HG02884 (cell line): Measurements from ENCODE around the gene ZNF775.

ENCODE experiments used
- ATAC-seq: cut with Tn5 transposase; IDR thresholded peaks from one replicate; pipeline ENCODE4 v1.9.1; 2021; ENCODE audit warnings: mild to moderate bottlenecking, moderate library complexity; ENCODE audit not compliant: unreplicated experiment

The ZNF775 gene

GRCh38 chr7:150378853-150379440 is at the start of gene ZNF775:
Gene ZNF775, plus strand, starts transcription at chr7:150379330. Its CDS starts 9,141 bp downstream, at chr7:150388471.
- ATAC-seq = peak; percentile 72

DNA sequence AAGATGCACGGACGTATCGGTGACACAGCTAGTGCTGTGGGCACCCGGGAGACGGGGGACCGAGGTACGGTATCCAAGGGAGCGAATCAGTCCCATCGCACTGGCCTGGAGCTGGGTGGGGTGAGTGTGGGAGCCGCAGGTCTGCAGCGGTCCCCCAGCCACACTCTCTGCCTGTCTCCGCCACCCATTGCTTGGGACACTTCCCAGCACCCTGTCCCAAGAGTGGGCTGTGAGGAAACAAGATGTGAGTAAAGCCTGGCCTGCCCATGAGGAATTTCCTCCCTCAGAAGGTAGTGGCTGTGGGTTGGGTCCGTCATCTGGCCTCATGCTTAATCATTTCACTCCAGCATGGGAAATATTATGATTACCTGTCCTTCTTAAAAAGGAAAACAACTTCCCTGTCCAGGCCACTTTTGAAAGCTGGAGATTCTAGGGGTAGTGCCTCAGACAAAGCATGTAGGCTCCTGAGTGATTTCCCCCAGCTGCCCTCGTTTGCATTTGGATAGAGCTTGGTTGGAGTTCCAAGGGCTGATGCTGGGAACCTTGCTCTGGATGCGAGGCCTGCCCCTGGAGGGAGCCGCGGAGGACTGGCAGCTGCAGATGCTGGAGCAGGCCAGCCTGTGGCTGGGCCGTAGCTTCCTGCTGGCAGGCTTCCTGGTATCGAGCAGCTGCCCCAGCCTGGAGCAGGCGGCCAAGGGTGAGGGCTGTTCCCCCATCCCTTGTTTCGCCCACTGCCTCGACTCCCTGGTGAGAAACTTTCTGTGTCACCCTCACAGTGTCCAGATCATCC is 49.6 kb upstream of the ZNF775 start:
- no peak for ATAC-seq

- ATAC-seq = no peak
These were observed 48.8 kb upstream of the ZNF775 start for GRCh38 chr7:150330211-150330885.

DNA sequence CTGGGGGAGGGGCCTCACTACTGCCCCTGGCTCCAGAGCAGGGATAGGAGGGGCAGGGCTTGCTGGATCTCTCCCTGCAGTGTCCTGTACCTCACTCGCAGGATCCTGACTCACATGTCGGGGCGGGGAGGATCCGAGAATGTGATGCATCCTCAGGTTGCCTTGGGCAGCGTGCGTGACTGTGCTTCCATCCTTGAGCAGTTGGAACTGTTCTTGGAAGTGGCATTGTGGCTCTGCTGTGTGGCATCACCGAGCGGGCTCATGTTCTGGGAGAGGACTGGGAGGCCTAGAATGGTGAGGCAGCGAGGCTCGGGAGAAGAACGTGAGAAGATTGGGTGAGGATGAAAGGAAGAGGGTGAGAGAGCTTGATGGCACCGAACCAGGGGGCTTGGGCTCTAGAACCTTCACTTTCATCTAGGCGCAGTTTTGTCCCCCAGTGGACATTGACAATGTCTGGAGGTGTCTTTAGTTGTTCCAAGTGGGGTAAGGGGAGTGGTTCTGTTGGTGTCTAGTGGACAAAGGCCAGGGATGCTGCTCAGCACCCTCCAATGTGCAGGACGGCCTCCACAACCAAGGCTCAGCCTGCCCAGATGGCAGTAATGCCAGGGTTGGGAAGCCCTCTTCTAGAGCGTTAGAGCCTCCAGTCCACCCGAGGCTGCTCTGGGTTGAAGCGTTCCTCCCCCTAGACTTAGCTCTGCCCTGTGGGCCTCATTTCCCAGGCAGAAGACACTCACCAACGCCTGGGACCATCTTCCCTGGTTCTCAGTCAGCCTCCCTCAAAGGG is 46.1 kb upstream of the ZNF775 start:
- ATAC-seq = no peak

GRCh38 chr7:150333659-150334058 is 45.5 kb upstream of the ZNF775 start:
- no peak for ATAC-seq

GRCh38 chr7:150334108-150334507 is 45.0 kb upstream of the ZNF775 start:
- ATAC-seq = no peak

GRCh38 chr7:150335108-150335773 is 43.9 kb upstream of the ZNF775 start:
- ATAC-seq = no peak

GRCh38 chr7:150335774-150336112 is 43.4 kb upstream of the ZNF775 start:
- no peak for ATAC-seq

- ATAC-seq = no peak
These were observed 42.4 kb upstream of the ZNF775 start for GRCh38 chr7:150336746-150337145.

DNA sequence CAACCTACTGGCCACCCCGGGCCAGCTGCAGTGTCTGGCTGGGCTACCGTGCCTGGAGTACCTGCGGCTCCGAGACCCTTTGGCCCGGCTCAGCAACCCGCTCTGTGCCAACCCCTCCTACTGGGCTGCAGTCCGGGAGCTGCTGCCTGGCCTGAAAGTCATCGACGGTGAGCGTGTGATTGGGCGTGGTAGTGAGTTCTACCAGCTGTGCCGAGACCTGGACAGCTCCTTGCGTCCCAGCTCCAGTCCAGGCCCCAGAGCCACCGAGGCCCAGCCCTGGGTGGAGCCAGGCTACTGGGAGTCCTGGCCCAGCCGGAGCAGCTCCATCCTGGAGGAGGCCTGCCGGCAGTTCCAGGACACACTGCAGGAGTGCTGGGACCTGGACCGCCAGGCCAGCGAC is 42.0 kb upstream of the ZNF775 start:
- ATAC-seq = no peak

DNA sequence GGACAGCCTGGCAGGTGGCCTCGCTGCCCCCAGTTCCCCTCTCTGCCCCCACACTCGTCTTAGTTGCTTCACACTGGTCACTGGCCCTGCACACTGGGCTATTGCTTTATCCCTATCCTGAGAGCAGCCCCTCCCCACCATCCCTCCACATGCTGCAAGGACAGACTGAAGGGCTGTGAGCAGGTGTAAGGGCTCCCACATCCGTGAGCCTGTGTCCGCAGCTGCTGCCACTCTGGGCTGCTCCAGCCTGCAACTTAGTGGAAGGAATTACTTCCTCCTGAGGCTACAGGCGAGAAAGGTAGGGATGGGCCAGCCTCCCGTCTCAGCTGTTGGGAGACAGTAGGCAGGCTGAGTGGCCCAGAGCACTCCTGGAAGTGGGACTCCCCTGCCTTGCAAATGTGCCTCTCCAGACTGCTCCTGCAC is 41.5 kb upstream of the ZNF775 start:
- ATAC-seq = no peak

GRCh38 chr7:150338166-150338829 is 40.8 kb upstream of the ZNF775 start:
- no peak for ATAC-seq

- ATAC-seq = no peak
These were observed 39.7 kb upstream of the ZNF775 start for GRCh38 chr7:150339409-150339809.

GRCh38 chr7:150340024-150340749 is 38.9 kb upstream of the ZNF775 start:
- ATAC-seq = peak; percentile 59

- no peak for ATAC-seq
These were observed 38.3 kb upstream of the ZNF775 start for GRCh38 chr7:150340875-150341262.

DNA sequence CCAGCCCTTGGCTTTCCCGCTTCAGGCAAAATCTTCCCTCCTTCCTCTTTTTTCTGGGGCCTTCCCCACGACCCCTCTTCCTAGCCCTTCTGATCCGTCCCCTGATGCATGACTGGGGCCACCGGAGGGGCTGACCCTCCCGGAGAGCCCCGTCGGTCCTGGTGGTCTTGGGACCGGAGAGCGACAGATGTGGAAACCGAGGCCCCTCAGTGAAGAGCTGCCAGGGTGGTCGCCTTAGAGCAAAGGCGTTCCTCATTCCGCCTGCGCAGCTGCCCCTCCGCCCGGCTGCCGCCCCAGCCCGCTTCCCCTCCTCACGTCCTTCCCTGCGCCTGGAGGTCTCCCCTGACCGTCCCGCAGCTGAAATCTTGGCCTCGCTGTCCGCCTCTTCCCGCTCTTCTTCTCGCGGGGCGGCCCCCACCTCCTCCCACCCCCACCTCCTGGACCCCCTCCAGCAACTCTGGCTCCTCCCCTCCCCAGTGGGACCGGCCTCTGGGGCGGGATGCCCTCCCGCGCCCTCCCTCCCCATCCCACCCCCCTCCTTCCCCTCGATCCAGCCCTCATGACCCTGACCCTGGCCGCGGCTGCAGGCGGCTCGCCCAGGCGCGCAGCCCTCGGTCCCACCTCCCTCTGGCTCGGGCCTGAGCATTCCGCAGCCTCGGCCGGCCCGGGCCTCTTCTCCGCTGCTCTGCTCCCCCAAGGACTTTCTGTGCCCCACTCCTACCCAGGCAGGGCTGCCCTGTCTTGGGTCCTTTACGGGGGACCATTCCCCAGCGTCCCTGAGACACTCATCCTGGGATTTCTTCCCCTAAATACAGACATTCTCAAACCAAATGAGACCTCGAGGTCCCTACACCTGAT is 37.6 kb upstream of the ZNF775 start, which contains the start of gene RARRES2:
RARRES2 (minus strand) TSS at position 367 of the 858 bp plus-strand sequence. CDS start 1,020 bp downstream, outside the sequence.
- ATAC-seq = no peak

DNA sequence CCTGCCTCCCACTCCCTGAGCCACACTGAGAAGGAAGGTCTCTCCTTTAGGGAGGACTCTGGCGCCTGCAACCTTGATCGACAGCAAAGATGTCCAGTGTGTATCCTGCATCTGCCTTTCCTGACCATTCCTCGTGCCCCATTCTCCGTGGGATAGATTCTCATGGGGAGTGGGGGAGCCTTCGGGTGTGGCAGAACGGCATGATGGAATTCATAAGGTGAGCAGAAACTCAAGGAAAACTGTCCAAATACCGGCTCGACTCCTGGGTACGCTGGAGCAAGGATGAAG is 37.1 kb upstream of the ZNF775 start:
- no peak for ATAC-seq

GRCh38 chr7:150343225-150343624 is 35.9 kb upstream of the ZNF775 start:
- no peak for ATAC-seq

GRCh38 chr7:150344299-150344698 is 34.8 kb upstream of the ZNF775 start:
- no peak for ATAC-seq
